ENCODE results near the gene RPL10A.
"Not testable (repeated sequence)": the region's sequence is repeated elsewhere in the genome, so short reads cannot be mapped to it uniquely, and the experiment has no call there.

RPL10A gene

DNA sequence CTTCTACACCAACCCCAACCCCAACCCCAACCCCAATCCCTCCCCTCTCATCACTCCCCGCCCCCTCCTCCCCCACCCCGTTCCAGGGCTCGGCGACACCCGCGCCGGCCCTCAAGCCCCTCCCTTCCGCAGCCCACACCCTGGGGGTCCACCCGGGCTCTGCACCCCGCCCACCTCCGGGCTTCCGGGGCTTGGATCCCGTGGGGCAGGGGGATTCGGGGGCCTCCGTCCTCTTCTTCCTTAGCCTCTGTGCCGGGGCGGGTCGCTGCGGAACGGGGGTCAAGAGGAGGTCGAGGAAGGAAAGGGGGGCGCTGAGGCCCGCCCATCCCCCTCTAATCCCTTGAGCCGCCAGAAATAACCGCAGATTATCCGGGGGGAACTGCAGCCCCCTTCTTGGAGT, 43.8 kb downstream of the RPL10A start:
- no peak overlapping the region for H3K4me3 ChIP-seq (ENCODE audit: low read depth, low read length, poor library complexity, severe bottlenecking)
- TF ChIP-seq EZH2 (IDR thresholded peaks at IDR 0.05; ENCODE audit: borderline replicate concordance, low read length) = no peak
- TF ChIP-seq, protein P1, sequence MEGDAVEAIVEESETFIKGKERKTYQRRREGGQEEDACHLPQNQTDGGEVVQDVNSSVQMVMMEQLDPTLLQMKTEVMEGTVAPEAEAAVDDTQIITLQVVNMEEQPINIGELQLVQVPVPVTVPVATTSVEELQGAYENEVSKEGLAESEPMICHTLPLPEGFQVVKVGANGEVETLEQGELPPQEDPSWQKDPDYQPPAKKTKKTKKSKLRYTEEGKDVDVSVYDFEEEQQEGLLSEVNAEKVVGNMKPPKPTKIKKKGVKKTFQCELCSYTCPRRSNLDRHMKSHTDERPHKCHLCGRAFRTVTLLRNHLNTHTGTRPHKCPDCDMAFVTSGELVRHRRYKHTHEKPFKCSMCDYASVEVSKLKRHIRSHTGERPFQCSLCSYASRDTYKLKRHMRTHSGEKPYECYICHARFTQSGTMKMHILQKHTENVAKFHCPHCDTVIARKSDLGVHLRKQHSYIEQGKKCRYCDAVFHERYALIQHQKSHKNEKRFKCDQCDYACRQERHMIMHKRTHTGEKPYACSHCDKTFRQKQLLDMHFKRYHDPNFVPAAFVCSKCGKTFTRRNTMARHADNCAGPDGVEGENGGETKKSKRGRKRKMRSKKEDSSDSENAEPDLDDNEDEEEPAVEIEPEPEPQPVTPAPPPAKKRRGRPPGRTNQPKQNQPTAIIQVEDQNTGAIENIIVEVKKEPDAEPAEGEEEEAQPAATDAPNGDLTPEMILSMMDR (IDR thresholded peaks at IDR 0.05; ENCODE audit: low read length) = no peak
- no peaks in the 10 kb centered on the region for H3K79me2 ChIP-seq (ENCODE audit: insufficient read depth, low read length)
- H3K4me2 ChIP-seq (ENCODE audit: low read length) = no peak overlapping the region
- no peaks in the 10 kb centered on the region for H3K36me3 ChIP-seq (ENCODE audit: insufficient read depth, low read length)
- H2AFZ ChIP-seq (ENCODE audit: low read length) = no peak overlapping the region
- no peaks in the 10 kb centered on the region for H3F3A ChIP-seq (ENCODE audit: insufficient read depth, low read length)
- H3K9me2 ChIP-seq (ENCODE audit: low read depth, low read length) = no peaks in the 10 kb centered on the region
- no peaks in the 10 kb centered on the region for H3K4me1 ChIP-seq (ENCODE audit: insufficient read depth, low read length, severe bottlenecking)
- no peak overlapping the region for H3K9ac ChIP-seq (ENCODE audit: low read length)
- no peaks in the 10 kb centered on the region for H3K9me3 ChIP-seq (ENCODE audit: low read length)
- H4K20me1 ChIP-seq (ENCODE audit: insufficient read depth, low read length) = no peaks in the 10 kb centered on the region
- no peak overlapping the region for H3K27ac ChIP-seq (ENCODE audit: low read depth, low read length, poor library complexity, severe bottlenecking)
- H3K27me3 ChIP-seq (ENCODE audit: insufficient read depth, low read length) = peaks cover 6% of the 10 kb centered on the region

DNA sequence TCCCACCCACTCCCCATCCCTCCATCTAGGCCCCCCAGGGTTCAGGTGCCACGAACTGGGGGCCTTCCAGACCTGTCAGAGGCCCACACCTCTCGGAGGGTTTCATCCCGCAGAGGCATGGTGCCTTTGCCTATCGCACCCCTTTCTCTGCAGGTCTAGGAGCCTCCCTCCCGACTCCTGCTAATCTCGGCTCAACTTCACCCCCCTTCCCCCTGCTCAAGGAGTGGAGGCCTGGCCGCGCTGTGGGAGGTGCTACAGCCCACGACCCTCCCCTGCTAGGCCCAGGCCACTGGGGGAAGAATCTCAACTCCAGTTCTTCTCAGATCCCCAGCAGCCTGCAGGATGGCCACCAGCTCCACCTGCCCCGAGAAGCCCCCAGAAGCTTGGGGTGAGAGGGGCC, 44.5 kb downstream of the RPL10A start, which contains the start of gene TULP1:
TULP1 (minus strand) TSS at position 157 of the 400 bp plus-strand sequence; CDS start at position 119, 38 bp downstream.
- H3K9me2 ChIP-seq (ENCODE audit: low read depth, low read length) = no peaks in the 10 kb centered on the region
- H3K79me2 ChIP-seq (ENCODE audit: insufficient read depth, low read length) = no peaks in the 10 kb centered on the region
- H3K9ac ChIP-seq (ENCODE audit: low read length) = no peak within 1 kb of the TSS
- no peak within 1 kb of the TSS for H2AFZ ChIP-seq (ENCODE audit: low read length)
- H3K27me3 ChIP-seq (ENCODE audit: insufficient read depth, low read length) = no peaks in the 10 kb centered on the region; the same call in 1 of the 2 replicates
- H3K4me1 ChIP-seq (ENCODE audit: insufficient read depth, low read length, severe bottlenecking) = no peaks in the 10 kb centered on the region
- no peaks in the 10 kb centered on the region for H3K36me3 ChIP-seq (ENCODE audit: insufficient read depth, low read length)
- no peaks in the 10 kb centered on the region for H4K20me1 ChIP-seq (ENCODE audit: insufficient read depth, low read length)
- no peaks in the 10 kb centered on the region for H3F3A ChIP-seq (ENCODE audit: insufficient read depth, low read length)
- no peaks in the 10 kb centered on the region for H3K9me3 ChIP-seq (ENCODE audit: low read length)
- H3K4me3 ChIP-seq (ENCODE audit: low read depth, low read length, poor library complexity, severe bottlenecking) = no peak within 1 kb of the TSS
- no peak for TF ChIP-seq EZH2 (IDR thresholded peaks at IDR 0.05; ENCODE audit: borderline replicate concordance, low read length)
- TF ChIP-seq, protein P1 (IDR thresholded peaks at IDR 0.05; ENCODE audit: low read length) = no peak
- no peak within 1 kb of the TSS for H3K4me2 ChIP-seq (ENCODE audit: low read length)
- H3K27ac ChIP-seq (ENCODE audit: low read depth, low read length, poor library complexity, severe bottlenecking) = no peak within 1 kb of the TSS

- TF ChIP-seq, protein P1 (IDR thresholded peaks at IDR 0.05; ENCODE audit: low read length) = no peak
- TF ChIP-seq EZH2 (IDR thresholded peaks at IDR 0.05; ENCODE audit: borderline replicate concordance, low read length) = no peak
- Histone ChIP-seq H3K9me3 (ENCODE audit: low read length) (no peaks in the 10 kb centered on the region), H3F3A (ENCODE audit: insufficient read depth, low read length) (no peaks in the 10 kb centered on the region)
Observed at GRCh38 chr6:35514587-35514986, 46.4 kb downstream of the RPL10A start.

DNA sequence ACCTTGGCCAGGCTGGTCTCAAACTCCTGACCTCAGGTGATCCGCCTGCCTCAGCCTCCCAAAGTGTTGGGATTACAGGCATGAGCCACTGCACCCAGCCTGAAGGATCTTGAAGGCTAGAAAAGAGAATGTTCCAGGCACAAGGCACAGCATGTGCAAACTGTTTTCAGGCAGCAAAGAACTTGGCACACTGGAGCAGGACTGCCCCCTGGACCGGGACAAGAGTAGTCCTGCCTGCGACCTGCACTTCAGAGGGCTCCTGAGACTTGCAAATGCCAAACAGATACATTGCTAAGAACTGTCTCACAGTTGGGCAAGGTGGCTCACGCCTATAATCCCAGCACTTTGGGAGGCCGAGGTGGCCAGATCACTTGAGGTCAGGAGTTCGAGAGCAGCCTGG, 47.7 kb downstream of the RPL10A start:
- H3K4me2 ChIP-seq (ENCODE audit: low read length); H3K27me3 ChIP-seq (ENCODE audit: insufficient read depth, low read length); H3F3A ChIP-seq (ENCODE audit: insufficient read depth, low read length); H2AFZ ChIP-seq (ENCODE audit: low read length); H3K4me3 ChIP-seq (ENCODE audit: low read depth, low read length, poor library complexity, severe bottlenecking); H3K36me3 ChIP-seq (ENCODE audit: insufficient read depth, low read length); H3K9me3 ChIP-seq (ENCODE audit: low read length); H3K9ac ChIP-seq (ENCODE audit: low read length); H3K4me1 ChIP-seq (ENCODE audit: insufficient read depth, low read length, severe bottlenecking); H3K9me2 ChIP-seq (ENCODE audit: low read depth, low read length); H4K20me1 ChIP-seq (ENCODE audit: insufficient read depth, low read length); H3K79me2 ChIP-seq (ENCODE audit: insufficient read depth, low read length); H3K27ac ChIP-seq (ENCODE audit: low read depth, low read length, poor library complexity, severe bottlenecking): not testable (repeated sequence)

More at GRCh38 chr6:35514587-35514986, 46.4 kb downstream of the RPL10A start:
- Histone ChIP-seq H3K36me3 (ENCODE audit: insufficient read depth, low read length) (no peaks in the 10 kb centered on the region), H3K4me2 (ENCODE audit: low read length) (no peak overlapping the region), H3K27me3 (ENCODE audit: insufficient read depth, low read length) (no peaks in the 10 kb centered on the region; the same call in 1 of the 2 replicates), H3K27ac (ENCODE audit: low read depth, low read length, poor library complexity, severe bottlenecking) (no peak overlapping the region), H3K4me1 (ENCODE audit: insufficient read depth, low read length, severe bottlenecking) (no peaks in the 10 kb centered on the region), H3K9me2 (ENCODE audit: low read depth, low read length) (no peaks in the 10 kb centered on the region), H4K20me1 (ENCODE audit: insufficient read depth, low read length) (no peaks in the 10 kb centered on the region), H2AFZ (ENCODE audit: low read length) (no peak overlapping the region), H3K79me2 (ENCODE audit: insufficient read depth, low read length) (no peaks in the 10 kb centered on the region), H3K9ac (ENCODE audit: low read length) (no peak overlapping the region), H3K4me3 (ENCODE audit: low read depth, low read length, poor library complexity, severe bottlenecking) (no peak overlapping the region)

Data from OCI-LY1 (cell line).